ENCODE measurements around the gene CWF19L1.
A peak's percentile ranks its signal among the peaks of the same experiment; 100 is the strongest.

Gene CWF19L1

DNA sequence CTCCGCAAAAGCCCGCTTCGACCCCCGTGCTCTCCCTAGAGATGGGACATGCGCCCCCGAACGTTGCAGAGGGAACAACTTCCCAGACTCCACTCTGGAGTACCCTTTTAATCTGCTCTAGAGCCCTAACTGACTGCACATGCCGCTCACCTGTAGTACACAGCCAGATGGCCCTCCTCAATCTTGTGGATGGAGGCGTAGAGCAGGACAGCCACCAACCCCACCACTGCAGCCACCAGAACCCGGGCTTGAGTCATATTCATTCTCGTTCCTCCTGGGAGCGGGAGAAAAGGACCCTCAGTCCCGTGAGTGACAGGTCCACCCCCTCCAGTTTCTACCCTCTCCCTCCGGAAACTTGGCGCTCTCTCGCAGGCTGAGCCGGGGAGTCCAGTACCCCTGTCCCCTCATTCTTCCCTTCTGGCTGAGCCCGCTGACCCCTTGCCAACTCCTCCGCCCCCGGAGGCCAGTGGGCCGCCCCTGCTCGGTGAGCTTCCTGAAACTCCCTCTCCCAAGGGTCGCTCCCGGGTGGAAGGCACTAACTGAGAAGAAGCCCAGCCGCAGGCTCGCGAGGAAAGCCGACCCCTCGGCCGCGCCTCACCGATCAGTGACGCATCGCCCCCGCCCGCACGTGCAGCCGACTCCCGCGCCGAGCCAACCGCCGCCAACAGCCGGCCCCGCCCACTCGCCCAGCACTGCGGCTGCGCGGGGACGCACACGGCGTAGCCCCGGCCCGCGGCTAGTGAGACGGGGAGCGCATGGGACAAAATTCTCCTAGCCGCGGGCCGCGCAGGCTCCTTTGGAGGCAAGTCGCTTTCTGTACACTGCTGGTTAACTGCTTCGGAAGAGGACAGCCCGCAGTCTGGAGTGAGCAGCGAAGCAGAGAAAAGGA is 81.8 kb downstream of the CWF19L1 start, which contains the start of gene ERLIN1:
Gene ERLIN1, minus strand, starts transcription at position 666 of the 889 bp plus-strand sequence. Its CDS starts 403 bp downstream, at position 263.
- H3K9me3 ChIP-seq = no peaks in the 10 kb centered on the region
- H3K27me3 ChIP-seq = no peaks in the 10 kb centered on the region
- no peak for TF ChIP-seq CTCF (IDR thresholded peaks at IDR 0.05)
- peaks cover 70 to 72% of the 10 kb centered on the region in 2 experiments for H3K4me1 ChIP-seq (ENCODE audit: control insufficient read depth in 1 of 2, insufficient read depth in 1 of 2, low read depth in 1 of 2, low read length in 1 of 2)
- H3K4me3 ChIP-seq (ENCODE audit: low read depth in 1 of 2, low read length in 1 of 2) = peak within 1 kb of the TSS; percentile 76 to 91
- H3K27ac ChIP-seq = peak within 1 kb of the TSS; percentile 94
- H3K36me3 ChIP-seq = peaks cover 20% of the 10 kb centered on the region

DNA sequence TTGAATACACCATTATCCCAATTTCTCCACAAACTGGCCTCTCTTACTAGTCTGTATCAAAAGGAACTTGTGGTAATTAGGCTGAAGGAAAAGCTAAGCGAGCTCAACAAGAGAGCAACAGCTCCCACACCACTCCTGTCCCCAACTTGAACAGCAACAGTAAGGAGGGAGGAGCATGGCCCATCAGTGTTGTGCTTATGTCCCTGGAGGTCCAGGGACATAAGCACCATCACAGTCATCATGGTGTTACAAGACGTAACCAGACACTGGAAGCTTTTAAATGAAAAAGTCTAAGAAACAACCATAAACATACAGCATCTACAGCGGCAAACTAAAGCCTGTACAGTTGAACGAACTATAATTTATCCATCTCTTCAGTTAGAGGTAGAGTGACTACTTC is 82.6 kb downstream of the CWF19L1 start:
- Histone ChIP-seq H3K4me1 (ENCODE audit: control insufficient read depth in 1 of 2, insufficient read depth in 1 of 2, low read depth in 1 of 2, low read length in 1 of 2) (peaks cover 78 to 80% of the 10 kb centered on the region in 2 experiments), H3K4me3 (ENCODE audit: low read depth in 1 of 2, low read length in 1 of 2) (peak overlapping the region; percentile 76 to 91), H3K36me3 (peaks cover 13% of the 10 kb centered on the region), H3K27ac (peak overlapping the region; percentile 94), H3K27me3 (no peaks in the 10 kb centered on the region), H3K9me3 (no peaks in the 10 kb centered on the region)
- TF ChIP-seq CTCF (IDR thresholded peaks at IDR 0.05) = no peak

GRCh38 chr10:100184426-100184825 is 83.0 kb downstream of the CWF19L1 start:
- H3K27me3 ChIP-seq = no peaks in the 10 kb centered on the region
- H3K4me1 ChIP-seq (ENCODE audit: control insufficient read depth in 1 of 2, insufficient read depth in 1 of 2, low read depth in 1 of 2, low read length in 1 of 2) = peaks cover 82 to 84% of the 10 kb centered on the region in 2 experiments
- H3K36me3 ChIP-seq = peaks cover 11% of the 10 kb centered on the region
- H3K4me3 ChIP-seq (ENCODE audit: low read depth in 1 of 2, low read length in 1 of 2) = peak overlapping the region; percentile 76 to 91
- H3K27ac ChIP-seq = peak overlapping the region; percentile 94
- TF ChIP-seq CTCF (IDR thresholded peaks at IDR 0.05) = no peak
- no peaks in the 10 kb centered on the region for H3K9me3 ChIP-seq

- Histone ChIP-seq H3K4me3 (ENCODE audit: low read depth in 1 of 2, low read length in 1 of 2) (peak overlapping the region; percentile 76 to 91), H3K27ac (peak overlapping the region; percentile 94), H3K9me3 (no peaks in the 10 kb centered on the region), H3K27me3 (no peaks in the 10 kb centered on the region), H3K36me3 (peaks cover 2% of the 10 kb centered on the region), H3K4me1 (ENCODE audit: control insufficient read depth in 1 of 2, insufficient read depth in 1 of 2, low read depth in 1 of 2, low read length in 1 of 2) (peaks cover 89 to 92% of the 10 kb centered on the region in 2 experiments)
- TF ChIP-seq CTCF (IDR thresholded peaks at IDR 0.05) = peak; percentile 8
Observed at GRCh38 chr10:100183481-100183880, 84.0 kb downstream of the CWF19L1 start.

DNA sequence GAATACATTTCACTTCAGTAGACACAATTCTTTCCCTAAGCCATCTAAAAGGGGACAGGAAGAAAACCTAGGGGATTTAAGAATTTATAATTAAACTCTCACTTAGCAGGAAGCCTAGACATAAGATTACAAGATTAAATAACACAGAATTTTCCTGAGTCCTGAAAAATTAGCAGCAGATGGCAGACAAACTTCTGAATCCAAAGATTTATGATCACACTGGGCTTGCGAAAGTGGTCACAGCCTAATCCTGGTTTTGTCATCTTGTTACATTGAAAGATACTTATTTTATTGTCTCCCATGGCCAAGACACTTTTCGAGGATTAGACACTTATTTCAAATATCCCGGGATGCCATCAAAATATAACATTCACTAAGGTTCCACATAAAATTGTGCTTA is 84.5 kb downstream of the CWF19L1 start:
- H3K27ac ChIP-seq = peak overlapping the region; percentile 94
- H3K4me1 ChIP-seq (ENCODE audit: control insufficient read depth in 1 of 2, insufficient read depth in 1 of 2, low read depth in 1 of 2, low read length in 1 of 2) = peaks cover 87 to 89% of the 10 kb centered on the region in 2 experiments

More for the DNA sequence above, 84.5 kb downstream of the CWF19L1 start:
- Histone ChIP-seq H3K9me3 (no peaks in the 10 kb centered on the region), H3K4me3 (ENCODE audit: low read depth in 1 of 2, low read length in 1 of 2) (peak overlapping the region; percentile 76 to 91), H3K36me3 (no peaks in the 10 kb centered on the region), H3K27me3 (no peaks in the 10 kb centered on the region)
- no peak for TF ChIP-seq CTCF (IDR thresholded peaks at IDR 0.05)
